WERI-Rb-1 (cell line): ENCODE data around the gene PRRG3.

Experiments
- DNase-seq: peaks from one replicate; pipeline ENCODE4 v3.0.0-alpha.2; 2020
- H3K27ac ChIP-seq: fragments of 250-450 bp; sonication (Bioruptor Pico); 2 replicates; pipeline ENCODE4 v1.5.1; 2020; ENCODE audit warnings: mild to moderate bottlenecking, moderate library complexity
- H3K27me3 ChIP-seq: fragments of 250-450 bp; sonication (Bioruptor Pico); 2 replicates; pipeline ENCODE4 v1.5.1; 2021; ENCODE audit warnings: mild to moderate bottlenecking, low read depth, moderate library complexity; ENCODE audit not compliant: insufficient read depth, severe bottlenecking
- H3K36me3 ChIP-seq: fragments of 250-450 bp; sonication (Bioruptor Pico); 2 replicates; pipeline ENCODE4 v1.5.1; 2020; ENCODE audit warnings: mild to moderate bottlenecking, moderate library complexity
- H3K4me3 ChIP-seq: 2 replicates; pipeline ENCODE4 v1.5.1; 2011; ENCODE audit warnings: low read depth, mild to moderate bottlenecking, control low read depth, low read length
- H3K9me3 ChIP-seq: fragments of 250-450 bp; sonication (Bioruptor Pico); 2 replicates; pipeline ENCODE4 v1.5.1; 2021; ENCODE audit warnings: mild to moderate bottlenecking, moderate library complexity; ENCODE audit not compliant: severe bottlenecking
- CTCF ChIP-seq: IDR thresholded peaks from 2 replicates; pipeline ENCODE4 v1.5.1; 2011; ENCODE audit warnings: low read depth, mild to moderate bottlenecking, control low read depth, inconsistent platforms, low read length

The PRRG3 gene

DNA sequence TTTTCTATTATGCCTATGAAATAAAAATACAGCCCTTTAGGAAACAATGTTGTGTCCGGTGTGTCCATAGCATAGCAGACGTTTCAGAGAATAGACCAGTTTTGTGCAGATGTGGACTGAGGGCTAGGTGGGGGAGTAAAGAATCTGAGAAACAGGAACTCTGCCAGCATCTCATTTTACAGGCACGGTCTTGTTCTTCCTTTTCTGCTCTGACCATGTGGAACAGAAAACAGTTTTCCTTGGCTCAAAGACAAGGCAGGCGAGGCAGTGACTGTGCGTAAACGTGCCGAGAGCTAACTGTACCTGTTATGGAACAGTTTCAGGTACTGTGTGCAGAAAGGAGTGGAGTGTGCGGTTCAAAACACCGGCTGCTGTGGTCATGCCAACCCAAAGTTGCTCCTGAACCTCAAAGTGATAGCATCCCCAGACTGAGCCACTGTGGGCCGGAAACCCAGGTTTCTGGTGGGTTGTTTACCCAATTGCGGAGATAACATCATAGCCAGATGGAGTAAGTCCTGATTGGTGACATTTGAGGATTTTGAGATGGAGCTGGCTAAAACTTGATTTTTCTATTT lies 59.5 kb downstream of the PRRG3 start:
- H3K9me3 ChIP-seq, result no peaks in the 10 kb centered on the region
- H3K27me3 ChIP-seq, result peaks cover 65% of the 10 kb centered on the region
- H3K4me3 ChIP-seq, result no peak overlapping the region
- DNase-seq, result no peak
- H3K27ac ChIP-seq, result no peak overlapping the region
- no peaks in the 10 kb centered on the region for H3K36me3 ChIP-seq
- TF ChIP-seq CTCF, result no peak
